Left hindlimb (tissue), 1 donor: ENCODE data around the gene ROBO1.
"Not testable (repeated sequence)": the region's sequence is repeated elsewhere in the genome, so short reads cannot be mapped to it uniquely, and the experiment has no call there.

Experiments used
- DNase-seq: peaks from one replicate; pipeline ENCODE4 v3.0.0-alpha.2; 2018

Gene ROBO1

DNA sequence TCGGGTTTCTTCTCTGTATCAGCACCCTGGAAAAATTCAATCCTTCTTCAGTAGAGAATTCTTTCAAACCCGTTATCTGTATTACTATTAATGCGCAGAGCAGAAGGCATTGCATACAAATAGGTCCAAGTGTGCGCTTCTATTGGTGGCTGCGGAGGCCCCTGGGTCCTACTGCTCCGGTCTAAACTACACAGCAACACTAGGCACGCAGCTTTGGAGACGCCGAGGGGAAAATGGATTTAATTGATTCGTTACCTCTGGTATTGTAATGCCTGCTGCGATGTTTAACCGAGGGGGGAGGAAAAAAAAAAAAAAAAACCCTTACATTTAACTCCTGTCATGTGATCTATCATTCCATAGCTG is at the start of gene ROBO1:
ROBO1 (minus strand) TSS at position 94 of the 363 bp plus-strand sequence.
- DNase-seq = no peak

- DNase-seq = no peak
Measured at GRCh38 chr3:79817224-79817623, 49.4 kb upstream of the ROBO1 start.

- no peak for DNase-seq
Measured at GRCh38 chr3:79815478-79815877, 47.7 kb upstream of the ROBO1 start.

GRCh38 chr3:79810581-79810980 is 42.8 kb upstream of the ROBO1 start:
- DNase-seq = no peak

DNA sequence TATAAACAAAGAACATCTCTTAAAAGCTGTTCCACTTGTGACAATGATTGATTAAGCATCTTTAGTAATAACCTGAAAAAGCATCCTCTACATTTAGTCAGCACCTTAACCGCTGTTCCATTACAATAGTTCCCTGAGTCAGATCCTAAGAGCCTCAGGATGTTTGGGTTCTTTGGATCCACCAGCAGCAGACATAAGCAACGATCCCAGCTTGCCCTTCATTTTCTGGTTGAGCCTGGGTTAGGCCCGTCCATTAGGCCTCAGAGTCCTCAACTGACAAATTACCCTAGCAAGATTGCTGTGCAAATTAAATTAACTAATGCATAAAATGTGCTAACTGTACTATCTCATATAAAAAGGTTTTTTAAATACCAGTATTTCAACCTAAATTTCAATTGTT is 42.3 kb upstream of the ROBO1 start:
- no peak for DNase-seq

DNA sequence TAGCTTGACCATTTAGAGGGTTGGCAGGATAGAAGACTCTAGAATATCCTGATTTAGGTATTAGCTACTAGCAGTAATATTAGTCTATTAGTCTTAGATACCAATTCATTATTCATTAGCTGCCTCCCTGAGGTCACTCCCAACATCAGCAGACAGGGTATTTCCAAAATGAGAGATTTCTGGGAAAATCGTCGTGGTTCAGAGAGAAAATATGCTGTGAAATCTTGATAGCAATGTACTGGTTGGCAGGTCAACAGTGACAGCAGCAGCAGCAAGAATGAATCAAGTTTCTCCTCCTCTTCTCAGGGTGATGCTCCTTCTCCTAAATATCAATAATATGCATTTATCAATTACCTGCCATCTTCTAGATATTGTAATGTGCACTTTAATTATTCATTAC is 41.3 kb upstream of the ROBO1 start:
- no peak for DNase-seq

GRCh38 chr3:79808515-79808914 is 40.7 kb upstream of the ROBO1 start:
- no peak for DNase-seq

- not testable (repeated sequence) for DNase-seq
Measured at GRCh38 chr3:79790177-79790576, 22.4 kb upstream of the ROBO1 start.

GRCh38 chr3:79773291-79773690 is 5.5 kb upstream of the ROBO1 start:
- no peak for DNase-seq

GRCh38 chr3:79769229-79769628 is 1.4 kb upstream of the ROBO1 start:
- no peak for DNase-seq

DNA sequence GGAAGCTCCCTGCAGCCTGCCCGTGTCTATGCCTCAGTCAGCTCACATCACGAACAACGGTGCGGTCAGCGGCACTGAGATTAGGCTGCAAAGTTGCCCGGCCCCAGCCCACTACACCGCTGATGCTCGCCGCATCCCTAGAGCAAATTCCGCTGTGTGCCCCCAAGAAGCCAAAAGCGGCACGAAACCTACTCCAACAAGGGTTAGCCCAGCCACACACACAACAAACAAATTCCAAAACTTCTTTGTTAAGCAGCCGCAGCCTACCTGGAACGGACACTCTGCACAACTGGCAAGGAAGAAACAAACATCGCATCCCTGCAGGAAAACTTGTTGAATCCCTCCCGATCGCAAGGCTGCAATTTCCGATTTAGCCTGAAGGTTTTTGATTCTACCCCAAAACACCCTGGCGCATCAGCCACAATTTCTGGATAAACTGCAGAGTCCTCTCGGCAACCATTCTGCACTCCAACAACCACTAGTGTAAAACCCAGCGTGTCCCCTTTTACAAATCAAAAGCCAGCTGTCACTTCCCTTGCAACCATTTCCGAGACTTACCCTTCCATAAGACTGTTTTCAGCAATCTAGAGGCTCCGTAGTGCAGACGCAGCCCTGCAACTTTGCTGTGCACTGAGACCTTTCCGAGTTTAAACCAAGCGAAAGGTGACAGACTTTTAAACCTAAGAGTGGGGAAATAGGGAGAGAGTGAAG is 449 bp downstream of the ROBO1 start:
- peak; percentile 35 for DNase-seq

- peak; percentile 34 for DNase-seq
Measured at GRCh38 chr3:79766496-79767193, 1.2 kb downstream of the ROBO1 start.

GRCh38 chr3:79765911-79766310 is 1.9 kb downstream of the ROBO1 start:
- no peak for DNase-seq

DNA sequence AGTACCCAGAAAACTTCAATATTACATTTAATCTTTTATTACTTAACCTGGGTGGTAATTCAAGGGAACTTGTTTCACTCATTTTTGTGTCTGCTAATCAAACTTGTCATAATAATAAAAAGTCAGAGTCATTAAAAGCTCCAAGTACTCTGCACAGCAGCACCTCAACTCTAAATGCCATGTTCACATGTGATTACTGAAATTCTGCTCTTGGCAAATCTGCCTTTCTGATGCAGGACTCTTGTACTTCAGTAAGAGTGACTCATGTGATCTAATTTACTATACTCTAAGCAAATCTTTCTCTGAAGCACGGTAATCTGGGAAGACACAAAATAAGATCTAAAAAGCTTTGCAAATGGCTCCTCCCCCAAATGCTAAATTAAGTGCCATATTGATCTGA is 6.4 kb downstream of the ROBO1 start:
- no peak for DNase-seq

DNA sequence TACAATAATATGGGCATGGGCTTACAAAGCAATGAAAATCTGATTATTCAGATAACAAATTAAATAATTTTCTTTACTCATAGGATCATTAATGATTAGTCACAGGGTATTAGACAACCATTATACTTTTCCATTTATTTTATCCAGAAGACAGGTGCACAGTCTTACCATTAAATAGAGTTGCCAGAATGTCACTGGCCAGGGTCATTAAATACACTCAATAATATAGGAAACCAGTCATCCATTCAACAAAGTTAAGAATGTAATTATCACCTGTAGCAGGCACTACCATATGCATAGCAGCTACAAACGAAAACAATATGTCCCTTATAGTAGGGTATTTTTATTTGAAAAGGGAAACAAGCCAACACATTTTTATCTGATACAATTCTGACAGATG is 16.1 kb downstream of the ROBO1 start:
- DNase-seq = no peak

- DNase-seq = no peak
Measured at GRCh38 chr3:79737530-79737929, 30.3 kb downstream of the ROBO1 start.

GRCh38 chr3:79729096-79729495 is 38.7 kb downstream of the ROBO1 start:
- peak; percentile 53 for DNase-seq

GRCh38 chr3:79726786-79727185 is 41.0 kb downstream of the ROBO1 start:
- no peak for DNase-seq

GRCh38 chr3:79724206-79724605 is 43.6 kb downstream of the ROBO1 start:
- DNase-seq = no peak

GRCh38 chr3:79690072-79690471 is 77.7 kb downstream of the ROBO1 start:
- no peak for DNase-seq

GRCh38 chr3:79685108-79685507 is 82.7 kb downstream of the ROBO1 start:
- DNase-seq = no peak

GRCh38 chr3:79684041-79684440 is 83.8 kb downstream of the ROBO1 start:
- no peak for DNase-seq

- no peak for DNase-seq
Measured at GRCh38 chr3:79672731-79673130, 95.1 kb downstream of the ROBO1 start.

- no peak for DNase-seq
Measured at GRCh38 chr3:79672075-79672474, 95.7 kb downstream of the ROBO1 start.

DNA sequence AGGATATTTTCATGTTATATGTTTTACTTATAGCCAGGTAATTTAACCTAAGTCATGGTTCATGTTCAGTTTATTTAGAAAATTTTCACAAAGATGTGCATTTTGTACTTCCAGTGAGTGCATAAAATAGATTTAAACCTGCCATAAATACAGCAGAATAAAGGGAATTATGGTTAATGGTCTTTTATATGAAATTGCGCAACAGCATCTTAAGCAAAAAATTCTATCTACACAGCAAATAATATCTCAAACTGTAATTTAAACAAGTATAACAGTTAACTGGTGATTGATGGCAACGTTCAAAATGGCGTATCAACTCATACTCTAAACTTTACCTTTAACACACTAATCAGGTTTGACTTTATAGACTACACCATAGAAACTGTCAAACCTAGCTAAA is 97.6 kb downstream of the ROBO1 start:
- DNase-seq = no peak
